ENCODE results near the gene SMCO2. TPM values are rescaled to one million over a fixed set of nuclear protein-coding genes. Genes with fewer than 3 reads are reported as not detected.

Gene SMCO2
- total and polyA plus RNA-seq, 2 of the 8 experiments (the other 6 are each of a cell fraction or from before 2014, with no cell fraction given), result 0.24 to 0.80 TPM

DNA sequence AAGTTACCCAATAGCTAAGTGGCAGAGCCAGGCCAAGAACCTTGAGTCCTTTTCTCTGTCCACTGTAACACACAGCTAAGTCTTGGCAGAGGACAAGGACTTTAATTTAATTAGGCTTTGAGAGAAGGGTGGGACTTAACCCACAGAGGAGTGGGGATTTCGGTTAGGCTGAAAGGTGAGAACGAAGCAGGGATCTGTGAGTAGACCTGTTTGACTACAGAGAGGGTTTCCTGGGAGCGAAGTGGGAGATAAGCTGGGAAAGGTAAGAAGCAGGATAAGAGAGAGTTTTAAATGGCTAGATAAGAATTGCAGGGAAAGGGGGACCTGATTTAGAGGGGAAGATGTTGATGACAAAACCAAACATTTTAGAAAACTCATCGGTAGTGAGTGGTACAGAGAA, 75.4 kb downstream of the SMCO2 start:
- Histone ChIP-seq H2BK120ac (replicated peaks; ENCODE audit: low read depth, low read length) (no peak overlapping the region), H2AK5ac (ENCODE audit: low read depth, low read length) (no peak overlapping the region), H3K36me3 (ENCODE audit: control insufficient read depth in 2 of 4, insufficient read depth in 4 of 4, low read length in 3 of 4) (no peaks in the 10 kb centered on the region), H4K5ac (ENCODE audit: insufficient read length, low read depth, low read length) (no peak overlapping the region), H3K23ac (ENCODE audit: insufficient read length) (no peak overlapping the region), H2BK12ac (ENCODE audit: low read depth, low read length) (no peak overlapping the region), H3K4me2 (ENCODE audit: insufficient read depth in 1 of 2, low read depth in 2 of 2, low read length in 2 of 2) (no peak overlapping the region; a peak in 1 of 4 replicates), H2AFZ (ENCODE audit: low read length) (no peak overlapping the region), H2BK5ac (ENCODE audit: low read depth, low read length) (no peak overlapping the region), H3K27ac (ENCODE audit: low read depth, low read length) (no peak overlapping the region), H4K8ac (ENCODE audit: extremely low read depth, insufficient read depth, low read length) (no peak overlapping the region), H3K4me1 (replicated peaks in 1 of 4; ENCODE audit: control insufficient read depth in 3 of 4, insufficient read depth in 4 of 4, low read length in 3 of 4) (peaks cover 4 to 12% (median 11%) of the 10 kb centered on the region in 4 experiments), H3K9ac (replicated peaks in 1 of 4; ENCODE audit: extremely low read depth in 1 of 4, low read depth in 3 of 4, low read length in 3 of 4) (no peak overlapping the region), H3K23me2 (ENCODE audit: low read depth, low read length) (peaks cover 10% of the 10 kb centered on the region), H2BK20ac (ENCODE audit: low read length) (no peak overlapping the region), H3K4me3 (ENCODE audit: extremely low read depth in 1 of 4, insufficient read depth in 2 of 4, low read depth in 3 of 4, low read length in 4 of 4) (no peak overlapping the region), H4K91ac (replicated peaks; ENCODE audit: insufficient read length, low read length) (no peak overlapping the region), H3K4ac (replicated peaks; ENCODE audit: insufficient read length, low read depth, low read length) (no peak overlapping the region), H3K56ac (replicated peaks; ENCODE audit: insufficient read length, low read depth, low read length) (no peak overlapping the region), H4K20me1 (replicated peaks in 1 of 2; ENCODE audit: control insufficient read depth in 1 of 2, insufficient read depth in 2 of 2, low read length in 2 of 2) (peaks cover 1 to 3% of the 10 kb centered on the region in 2 experiments), H3K79me1 (ENCODE audit: low read depth, low read length) (no peaks in the 10 kb centered on the region), H3K14ac (ENCODE audit: insufficient read length) (no peak overlapping the region), H3K9me3 (ENCODE audit: insufficient read depth in 2 of 2, low read depth in 1 of 2, low read length in 1 of 2) (no peaks in the 10 kb centered on the region), H3K27me3 (replicated peaks in 1 of 4; ENCODE audit: control insufficient read depth in 3 of 4, extremely low read depth in 1 of 4, insufficient read depth in 3 of 4, low read length in 3 of 4) (peaks cover 0 to 3% (median under 1%) of the 10 kb centered on the region in 4 experiments; a peak in 2 of 7 replicates), H2BK15ac (ENCODE audit: low read length) (no peak overlapping the region), H3K79me2 (ENCODE audit: control insufficient read depth in 1 of 2, insufficient read depth in 2 of 2, low read length in 2 of 2) (peaks cover 0 to 7% of the 10 kb centered on the region in 2 experiments; a peak in 1 of 4 replicates), H3K18ac (ENCODE audit: extremely low read depth, low read length) (no peak overlapping the region)
- CTCF ChIA-PET (ENCODE audit: partially characterized antibody), result interaction anchor here (0.7 to 1.7 kb wide), 3 partner anchors 10 to 182 kb away, joined by 3 read pairs; no protein-coding TSS in a partner anchor
- WGBS, 2 experiments (ENCODE audit: extremely low coverage in 1 of 2, insufficient coverage in 1 of 2, insufficient read length in 1 of 2, insufficient replicate concordance in 2 of 2, low coverage in 1 of 2, low lambda C conversion rate in 2 of 2, missing lambda C conversion rate in 1 of 2), result 82% methylated on average over 4 of the region's 4 CpGs; no CpG with 5 or more reads in 1 of the 2 experiments
- no peak for FAIRE-seq
- TF ChIP-seq YY1 (IDR thresholded peaks at IDR 0.05; ENCODE audit: low read depth, low read length), result no peak
- no peak for TF ChIP-seq SUZ12 (IDR thresholded peaks at IDR 0.05; ENCODE audit: low read length)
- no peak for TF ChIP-seq RBBP5 (IDR thresholded peaks at IDR 0.05; ENCODE audit: borderline replicate concordance, low read depth, low read length)
- TF ChIP-seq HDAC2 (IDR thresholded peaks at IDR 0.05; ENCODE audit: borderline replicate concordance in 1 of 2, low read depth in 2 of 2, low read length in 2 of 2), result no peak
- TF ChIP-seq CBX8 (IDR thresholded peaks at IDR 0.05; ENCODE audit: borderline replicate concordance, low read depth, low read length), result no peak
- no peak for TF ChIP-seq EGR1 (IDR thresholded peaks at IDR 0.05; ENCODE audit: borderline replicate concordance, low read depth, low read length)
- TF ChIP-seq SIX5 (IDR thresholded peaks at IDR 0.05; ENCODE audit: low read depth, low read length), result no peak
- TF ChIP-seq NANOG (IDR thresholded peaks at IDR 0.05; ENCODE audit: insufficient read depth, low read depth, low read length, poor library complexity, severe bottlenecking), result no peak
- no peak for TF ChIP-seq CBX5 (IDR thresholded peaks at IDR 0.05; ENCODE audit: low read depth, low read length)
- no peak for TF ChIP-seq KDM1A (IDR thresholded peaks at IDR 0.05; ENCODE audit: borderline replicate concordance, low read length)
- DNase-seq (ENCODE audit: low read depth in 1 of 2, low spot score in 2 of 2), result no peak
- POLR2A ChIA-PET (ENCODE audit: partially characterized antibody), result interaction anchor here (3.9 kb wide), 1 partner anchor 86 kb away, joined by 18 read pairs; no protein-coding TSS in a partner anchor

Data from H1 (cell line).